SK-N-DZ (cell line): ENCODE results near the gene ZFYVE9.

Experiments used
- DNase-seq: peaks from one replicate; pipeline ENCODE4 v3.0.0-alpha.2; 2015; ENCODE audit warnings: low spot score

The ZFYVE9 gene

DNA sequence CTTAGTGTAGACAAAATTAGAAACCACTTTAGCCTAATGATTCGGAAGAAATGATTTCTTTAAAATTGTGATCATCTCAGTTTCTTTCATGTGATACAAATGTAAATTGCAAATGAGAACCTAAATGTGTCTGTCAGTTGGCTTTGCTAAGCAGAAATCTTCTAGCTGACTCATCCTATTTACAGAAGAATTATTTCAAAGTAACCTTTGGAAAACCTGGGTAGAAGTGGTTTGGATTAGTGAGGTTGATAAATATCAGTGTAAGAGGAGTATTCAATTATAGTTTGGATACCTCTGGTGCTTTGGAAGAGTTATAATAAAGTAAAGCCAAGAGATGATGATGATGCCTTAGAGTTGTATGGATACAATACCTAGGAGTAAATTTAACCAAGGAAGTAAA is 186.7 kb downstream of the ZFYVE9 start:
- no peak for DNase-seq

DNA sequence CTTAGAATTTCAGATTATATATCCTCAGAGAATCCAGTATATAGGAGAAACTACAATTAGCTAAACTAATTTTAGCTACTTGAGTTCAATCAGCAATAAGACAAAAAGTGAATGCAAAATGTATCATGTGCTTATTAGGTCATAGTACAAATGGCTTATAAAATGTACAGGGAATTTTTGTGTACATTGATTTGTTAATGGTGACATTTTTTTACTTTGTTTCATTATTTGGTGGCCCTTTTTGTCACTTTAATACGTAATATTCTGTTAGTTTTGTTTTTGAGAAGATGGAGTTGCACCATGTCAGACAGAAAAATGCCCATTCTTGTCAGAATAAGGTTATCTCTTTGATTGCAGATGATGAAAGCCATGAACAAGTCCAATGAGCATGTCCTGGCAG is 190.5 kb downstream of the ZFYVE9 start:
- no peak for DNase-seq

DNA sequence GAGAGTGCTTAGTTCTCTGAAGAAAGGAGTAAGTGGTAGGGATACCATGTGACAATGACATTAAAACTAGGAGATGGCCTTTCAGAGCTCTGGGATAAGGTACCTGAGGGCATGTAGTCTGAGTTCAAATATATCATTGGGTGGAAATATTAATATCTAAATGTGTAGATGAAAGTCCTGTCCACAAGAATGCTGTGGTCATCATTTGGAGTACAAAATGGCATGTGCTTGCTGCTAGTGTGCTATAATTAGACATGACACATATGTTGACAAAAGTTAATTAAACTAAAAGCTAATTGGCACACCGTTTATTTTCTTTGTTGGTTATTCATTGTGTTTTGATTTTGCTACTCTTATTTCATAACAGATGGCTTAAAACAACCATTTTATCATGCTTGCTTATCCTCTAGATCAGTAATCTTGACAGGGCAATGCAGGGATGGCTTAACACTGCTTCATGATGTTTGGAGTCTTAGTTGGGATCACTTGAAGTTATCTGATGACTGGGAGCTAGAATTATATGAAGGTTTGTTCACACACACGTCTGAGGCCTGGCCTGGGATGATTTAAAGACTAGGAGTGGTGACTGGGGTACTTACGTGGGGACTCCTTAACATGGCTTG is 193.1 kb downstream of the ZFYVE9 start:
- no peak for DNase-seq

DNA sequence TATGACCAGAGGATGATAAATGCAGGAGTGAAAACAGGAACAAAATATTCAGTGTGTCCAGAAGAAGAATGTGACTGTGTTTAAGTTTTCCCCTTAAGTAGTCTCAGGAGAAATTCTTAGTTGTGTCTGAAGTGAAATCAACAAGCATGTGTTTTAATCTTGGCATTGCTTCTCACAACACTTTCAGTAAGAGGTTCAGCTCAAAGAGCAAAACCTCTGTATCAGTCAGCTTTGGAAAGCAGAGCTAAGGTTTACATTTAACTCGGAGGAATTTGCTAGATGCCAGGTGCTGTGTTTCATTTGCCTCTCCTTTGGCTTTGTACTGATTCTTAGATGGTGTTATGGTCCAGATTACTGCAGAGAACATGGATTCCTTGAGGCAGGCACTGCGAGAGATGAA is 195.6 kb downstream of the ZFYVE9 start:
- no peak for DNase-seq

DNA sequence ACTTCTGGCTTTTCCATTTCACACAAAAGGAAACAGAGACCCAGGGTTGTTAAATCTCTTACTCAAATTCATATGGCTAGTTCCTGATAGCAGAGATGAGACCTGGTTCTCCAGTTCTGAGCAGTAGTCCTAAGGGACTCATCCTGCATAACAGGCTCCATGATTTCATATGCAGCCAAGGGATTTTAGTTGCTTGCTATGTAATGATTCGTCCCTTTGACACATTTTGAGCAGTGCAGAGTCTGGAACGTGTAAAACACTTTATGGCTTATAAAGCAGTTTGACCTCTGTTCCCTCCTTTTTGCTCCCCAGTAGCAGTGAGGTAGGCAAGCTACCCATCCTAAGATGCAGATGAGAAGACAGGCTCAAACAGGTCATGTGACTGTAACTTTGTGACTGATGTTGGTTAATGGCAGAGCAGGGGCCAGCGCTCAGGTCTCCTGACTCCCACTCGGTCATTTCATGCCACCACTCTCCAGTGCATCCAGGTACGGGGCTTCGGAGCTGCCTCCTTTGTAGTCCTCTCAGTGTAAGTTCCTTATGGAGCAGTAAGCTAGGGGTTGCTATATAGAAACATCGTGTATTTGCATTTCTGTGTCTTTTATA is 199.9 kb downstream of the ZFYVE9 start:
- DNase-seq = no peak

DNA sequence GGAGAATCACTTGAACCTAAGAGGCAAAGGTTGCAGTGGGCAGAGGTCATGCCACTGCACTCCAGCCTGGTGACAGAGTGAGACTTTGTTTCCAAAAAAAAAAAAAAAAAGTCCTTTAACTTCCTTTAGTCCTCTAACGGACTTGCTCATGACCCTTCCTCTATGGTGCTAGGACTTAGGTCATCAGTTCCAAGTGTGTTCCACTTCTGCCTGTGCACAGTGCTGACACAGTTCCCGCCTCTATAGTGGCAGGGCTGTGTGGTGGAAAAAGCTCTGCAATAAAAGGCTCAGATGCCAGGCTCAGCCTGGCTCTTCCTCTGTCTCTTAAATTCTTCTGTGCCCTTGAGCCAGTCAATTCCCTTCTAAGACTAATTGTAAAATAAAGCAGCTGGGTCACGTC is 202.1 kb downstream of the ZFYVE9 start:
- no peak for DNase-seq

DNA sequence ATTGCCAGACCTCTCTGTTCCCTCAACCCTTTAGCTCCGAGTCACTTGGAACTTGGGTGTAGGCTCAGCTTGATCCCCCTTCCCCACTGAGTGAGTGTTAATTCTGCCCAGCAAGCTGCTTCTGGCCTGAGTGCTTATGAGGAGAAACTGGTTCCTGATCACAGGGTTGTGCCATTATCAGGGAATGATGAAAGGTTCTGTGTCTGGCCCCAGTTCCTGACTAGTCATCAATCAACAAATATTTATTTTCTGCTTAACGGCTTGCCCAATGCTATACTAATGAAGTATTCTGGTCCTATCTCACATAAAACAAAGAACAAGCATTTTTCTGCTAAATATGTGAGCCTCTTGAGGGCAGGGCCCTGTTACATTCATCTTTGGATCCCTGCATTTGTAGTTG is 203.4 kb downstream of the ZFYVE9 start:
- DNase-seq = no peak

DNA sequence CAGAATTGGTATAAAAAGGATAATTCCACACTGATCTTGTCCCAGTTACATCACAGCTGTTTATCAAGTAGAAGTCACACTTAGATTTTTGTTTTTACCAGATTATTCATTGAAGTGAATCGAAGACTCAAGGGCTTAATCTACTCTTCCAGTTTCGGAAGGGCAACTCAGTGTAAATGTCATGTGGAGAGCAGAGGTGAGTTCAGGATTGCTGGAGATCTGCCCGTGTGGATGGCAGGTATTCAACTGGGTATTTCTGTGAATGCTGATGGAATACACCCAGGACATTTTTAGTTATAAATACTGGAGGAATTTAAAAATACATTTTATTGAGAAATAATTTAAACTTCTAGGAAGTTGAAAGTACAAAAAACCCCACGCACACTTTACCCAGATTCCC is 204.8 kb downstream of the ZFYVE9 start:
- no peak for DNase-seq

DNA sequence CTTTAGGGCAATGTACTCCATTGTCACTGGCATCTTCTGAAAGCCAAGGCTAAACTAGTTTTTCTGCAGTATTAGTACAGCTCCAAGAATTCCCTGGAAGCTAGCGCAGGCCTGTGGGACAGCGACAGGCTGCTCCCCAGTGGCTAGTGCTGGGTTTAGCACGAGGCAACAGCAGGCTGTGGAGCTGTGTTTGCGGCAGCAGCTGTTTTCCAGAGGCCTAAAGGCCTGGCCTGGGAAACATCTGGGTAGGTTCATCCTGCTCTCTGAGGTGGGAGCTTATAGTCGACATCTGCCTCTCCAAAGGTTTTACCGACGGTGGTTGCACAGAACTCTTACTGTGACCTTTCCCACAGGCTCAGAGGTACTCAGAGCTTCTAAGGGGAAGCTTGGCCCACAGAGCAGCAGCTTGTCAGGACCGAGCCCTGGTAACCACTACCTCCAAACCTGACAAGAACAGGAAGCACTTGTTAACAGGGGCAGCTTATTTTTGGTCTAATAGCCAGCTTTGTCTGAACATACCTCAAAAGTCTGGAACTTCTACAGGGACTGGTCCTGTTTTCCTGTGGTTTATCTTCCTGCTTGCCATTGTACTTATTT is 206.9 kb downstream of the ZFYVE9 start:
- peak; percentile 18 for DNase-seq

DNA sequence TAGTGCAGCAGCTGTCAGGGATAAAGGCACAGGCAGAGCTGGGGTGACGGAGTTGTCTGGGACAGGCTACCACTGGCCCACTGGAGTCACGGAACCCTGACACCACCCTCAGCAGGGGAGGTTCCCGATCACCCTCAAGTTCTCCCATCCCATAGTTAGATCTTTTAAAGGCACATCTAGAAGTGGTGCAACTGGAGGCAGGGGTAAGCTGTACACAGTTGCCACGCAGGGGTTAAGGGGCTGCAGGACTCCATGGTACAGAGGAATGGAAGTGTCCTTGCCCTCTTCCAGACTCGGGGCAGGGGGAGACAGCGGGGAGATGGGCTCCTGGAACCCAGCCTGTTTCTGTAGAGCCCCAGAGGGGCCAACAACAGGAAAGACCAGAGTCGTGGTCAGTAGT is 210.8 kb downstream of the ZFYVE9 start:
- no peak for DNase-seq

DNA sequence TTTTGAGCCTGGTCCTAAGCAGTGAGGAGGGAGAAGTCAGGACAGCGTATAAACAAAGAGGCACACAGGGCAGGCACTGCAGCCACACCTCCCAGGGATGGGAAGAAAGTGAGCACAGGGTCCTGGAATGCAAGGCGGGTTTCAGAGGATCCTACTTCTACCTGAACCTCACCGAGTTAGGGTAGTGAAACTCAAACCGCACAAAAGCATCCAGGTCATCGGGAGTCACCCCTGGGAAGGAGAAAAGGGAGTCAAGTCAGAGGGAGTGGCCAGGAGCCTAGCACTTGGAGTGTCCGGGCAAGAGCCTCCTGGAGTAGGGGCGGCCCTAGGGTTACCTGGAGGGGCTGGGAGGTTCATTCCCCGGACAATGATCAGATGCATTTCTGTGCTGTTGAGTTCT is 213.5 kb downstream of the ZFYVE9 start:
- DNase-seq = no peak

DNA sequence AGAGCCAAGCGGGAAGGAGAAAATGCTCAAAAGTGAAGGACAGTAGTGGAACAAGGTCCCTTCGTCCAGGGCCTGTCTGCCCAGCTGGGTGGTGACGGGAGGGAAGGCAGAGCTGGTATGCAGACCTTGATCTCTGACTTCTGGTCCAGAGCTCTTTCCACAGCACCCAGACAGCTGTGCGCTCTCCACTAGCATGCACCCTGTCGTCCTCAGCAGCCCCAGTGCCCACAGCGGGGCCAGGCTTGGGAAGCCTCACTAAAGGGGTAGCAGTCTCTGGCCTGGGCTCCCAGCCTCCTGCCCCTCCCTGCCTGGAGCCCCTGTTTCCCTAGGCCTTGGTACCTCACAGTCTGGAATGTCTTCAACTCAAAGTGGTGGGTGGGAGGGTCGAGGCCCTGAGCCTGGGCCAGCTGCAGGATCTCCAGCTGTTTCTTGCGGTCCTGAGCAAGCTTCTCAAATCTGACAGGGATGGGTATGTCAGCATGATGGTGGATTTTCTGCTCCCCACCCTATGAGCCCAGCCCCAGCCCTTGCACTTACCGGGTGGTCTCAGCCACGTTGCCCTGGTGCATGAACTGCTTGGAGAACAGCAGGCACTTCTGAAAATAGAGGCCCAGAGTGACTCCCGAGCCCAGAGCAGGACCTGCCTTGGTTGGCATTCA is 214.1 kb downstream of the ZFYVE9 start:
- no peak for DNase-seq

DNA sequence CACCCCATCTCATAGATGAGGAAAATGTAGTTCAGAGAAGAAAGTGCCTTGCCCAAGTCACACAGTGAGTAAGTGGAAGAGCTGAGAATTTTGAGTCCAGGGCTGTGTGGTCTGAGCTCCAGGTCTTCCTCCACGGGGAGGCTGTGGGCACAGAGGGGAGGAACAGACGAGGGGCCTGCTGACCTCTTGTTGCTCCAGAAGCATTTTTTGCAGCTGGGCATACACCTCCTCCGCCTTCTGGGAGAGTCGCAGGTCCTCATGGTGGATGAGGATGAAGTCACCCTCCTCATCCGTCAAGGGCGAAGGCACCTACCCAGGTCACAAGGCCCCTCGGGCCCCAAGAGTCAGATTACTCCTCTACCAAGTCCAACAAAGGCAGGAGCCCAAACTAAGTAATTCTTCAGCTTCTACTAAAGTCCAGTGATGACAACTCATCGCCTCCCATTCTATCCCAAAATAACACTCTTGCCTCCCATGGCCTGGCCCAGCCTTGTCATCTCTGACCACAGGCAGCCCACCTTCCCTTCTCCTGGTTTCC is 215.0 kb downstream of the ZFYVE9 start:
- DNase-seq = no peak

DNA sequence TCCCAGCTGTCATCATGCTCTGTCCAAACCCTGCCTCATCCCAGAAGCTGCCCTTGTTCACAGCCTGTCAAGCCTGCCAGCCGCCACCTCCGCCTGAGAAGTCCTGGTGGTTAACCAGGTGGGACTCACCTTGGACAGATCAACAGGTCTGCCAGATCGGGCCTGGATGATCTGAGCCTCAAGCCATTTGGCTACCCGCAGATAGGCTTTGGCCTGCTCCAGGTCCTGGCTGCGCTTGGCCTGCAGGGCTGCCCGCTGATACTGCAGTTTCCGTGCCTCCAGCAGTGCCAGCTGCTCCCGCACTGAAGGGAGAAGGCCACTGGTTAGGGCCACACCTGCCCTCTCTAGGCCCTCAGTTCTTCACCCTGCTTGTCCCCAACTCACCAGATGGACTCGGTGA is 215.5 kb downstream of the ZFYVE9 start:
- DNase-seq = no peak

DNA sequence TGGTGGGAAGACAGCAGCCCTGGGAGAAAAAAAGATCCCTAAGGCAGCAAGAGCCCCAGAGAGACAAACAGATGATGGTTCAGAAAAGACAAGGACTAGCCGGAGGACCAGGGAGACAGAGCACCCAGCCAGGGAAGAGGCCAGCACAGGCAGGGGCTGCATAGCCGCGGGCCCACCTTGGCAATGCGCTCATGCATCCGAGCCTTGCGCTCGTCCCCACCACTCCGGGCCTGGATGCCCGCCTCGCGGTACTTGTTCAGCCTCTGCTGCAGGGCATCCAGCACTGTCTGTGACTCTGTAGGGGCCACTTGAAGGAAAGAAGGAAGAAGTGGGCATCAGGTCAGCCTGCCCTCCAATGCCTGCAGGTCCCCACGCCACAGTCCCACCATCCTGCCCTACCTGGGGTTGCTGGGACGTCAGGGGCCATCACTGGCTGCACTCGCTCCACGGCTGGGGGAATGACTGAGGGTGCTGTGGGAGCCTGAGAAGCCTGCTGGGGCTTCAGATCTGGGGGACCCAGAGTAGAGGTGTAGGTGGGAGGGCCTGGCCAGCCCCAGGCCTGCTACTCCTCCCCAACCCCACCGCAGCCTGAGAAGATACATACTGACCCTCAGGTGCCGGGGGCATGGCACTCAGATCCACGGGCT is 217.1 kb downstream of the ZFYVE9 start:
- no peak for DNase-seq

DNA sequence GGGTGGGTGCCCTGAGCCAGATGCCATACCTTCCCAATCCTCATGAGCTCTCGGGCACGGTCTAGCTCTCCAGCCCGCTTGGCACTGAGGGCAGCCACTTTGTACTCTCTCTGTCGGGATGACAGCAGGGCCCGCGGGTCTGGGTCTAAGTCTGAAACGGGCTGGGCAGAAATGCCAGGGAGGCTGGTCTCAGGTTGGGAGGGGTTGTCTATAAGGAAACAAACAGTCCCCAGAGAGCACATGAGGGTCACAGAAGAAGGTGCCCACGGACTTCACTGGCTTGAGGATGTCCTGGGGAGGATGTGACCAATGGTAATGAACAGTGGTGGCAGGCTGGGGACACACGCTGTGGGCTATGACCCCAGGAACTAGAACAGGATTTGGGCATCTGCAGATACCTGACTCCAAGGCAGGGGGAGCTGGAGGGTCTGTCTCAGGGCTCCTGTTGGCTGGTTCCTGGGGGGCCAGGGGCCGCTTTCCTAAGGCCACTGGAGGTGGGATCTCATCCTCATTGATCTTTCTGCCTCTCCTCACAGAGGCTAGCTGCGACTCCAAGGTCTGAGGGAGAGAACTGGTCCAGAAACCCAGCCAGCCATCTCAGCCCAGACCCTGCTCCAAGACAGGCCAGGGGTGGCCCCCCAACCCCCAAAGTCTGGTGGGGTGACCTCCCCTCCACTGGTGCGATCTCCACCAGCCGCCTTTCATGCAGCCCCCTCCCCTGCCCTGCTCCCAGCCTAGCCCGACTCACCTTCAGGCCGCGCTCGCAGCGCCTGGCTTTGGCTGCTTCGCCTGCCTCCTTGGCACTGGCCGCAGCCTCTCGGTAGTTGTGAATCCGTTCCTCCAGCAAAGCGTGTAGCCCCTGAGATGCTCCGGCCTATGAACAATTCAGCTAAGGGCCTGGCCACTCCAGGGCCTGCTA is 218.0 kb downstream of the ZFYVE9 start:
- no peak for DNase-seq

DNA sequence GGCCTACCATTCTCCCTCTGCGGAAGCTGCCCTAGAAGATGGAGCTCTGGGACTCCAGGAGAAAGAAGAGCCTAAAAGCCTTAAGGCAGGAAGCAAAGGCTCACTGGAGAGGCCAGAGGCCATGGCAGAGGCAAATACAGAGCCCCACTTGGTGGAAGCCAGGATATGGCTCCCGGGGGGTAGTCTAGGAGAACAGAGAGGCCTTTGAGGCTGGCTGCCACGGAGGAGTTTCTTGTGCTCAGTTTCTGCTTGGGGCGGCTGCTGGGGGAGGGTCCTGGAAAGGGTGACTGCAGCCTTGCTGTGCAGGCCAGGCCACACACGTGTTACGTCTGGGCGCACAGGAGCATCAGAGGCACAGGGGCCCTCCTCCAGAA is 218.7 kb downstream of the ZFYVE9 start:
- no peak for DNase-seq

DNA sequence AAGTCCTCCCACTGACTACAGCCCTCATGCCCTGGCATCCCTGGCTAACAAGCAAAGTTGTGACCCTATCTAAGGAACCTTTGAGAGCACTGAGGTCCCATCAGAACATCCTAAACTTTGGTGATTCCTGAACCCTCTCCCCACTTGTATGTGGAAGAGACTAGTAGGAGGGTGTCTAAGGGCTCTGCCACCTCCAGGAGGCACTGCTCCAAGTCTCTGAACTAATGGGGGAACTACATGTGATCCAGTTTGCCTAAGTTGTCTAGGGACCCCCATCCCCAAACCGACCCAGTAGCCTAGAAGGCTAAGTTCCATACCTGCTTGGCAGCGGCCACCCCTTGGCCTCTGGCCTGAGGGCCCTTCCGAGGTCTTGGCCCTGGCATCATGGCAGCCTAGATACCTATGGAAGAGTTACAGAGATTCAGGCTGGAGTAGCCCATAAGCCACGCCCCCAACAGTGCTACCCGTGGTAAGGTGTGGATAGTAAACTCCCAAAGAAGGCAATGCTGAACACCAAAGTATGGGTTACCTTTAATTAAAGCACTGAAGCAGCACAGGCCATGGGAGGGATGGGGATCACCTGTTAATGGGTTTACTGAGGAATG is 222.4 kb downstream of the ZFYVE9 start:
- no peak for DNase-seq

DNA sequence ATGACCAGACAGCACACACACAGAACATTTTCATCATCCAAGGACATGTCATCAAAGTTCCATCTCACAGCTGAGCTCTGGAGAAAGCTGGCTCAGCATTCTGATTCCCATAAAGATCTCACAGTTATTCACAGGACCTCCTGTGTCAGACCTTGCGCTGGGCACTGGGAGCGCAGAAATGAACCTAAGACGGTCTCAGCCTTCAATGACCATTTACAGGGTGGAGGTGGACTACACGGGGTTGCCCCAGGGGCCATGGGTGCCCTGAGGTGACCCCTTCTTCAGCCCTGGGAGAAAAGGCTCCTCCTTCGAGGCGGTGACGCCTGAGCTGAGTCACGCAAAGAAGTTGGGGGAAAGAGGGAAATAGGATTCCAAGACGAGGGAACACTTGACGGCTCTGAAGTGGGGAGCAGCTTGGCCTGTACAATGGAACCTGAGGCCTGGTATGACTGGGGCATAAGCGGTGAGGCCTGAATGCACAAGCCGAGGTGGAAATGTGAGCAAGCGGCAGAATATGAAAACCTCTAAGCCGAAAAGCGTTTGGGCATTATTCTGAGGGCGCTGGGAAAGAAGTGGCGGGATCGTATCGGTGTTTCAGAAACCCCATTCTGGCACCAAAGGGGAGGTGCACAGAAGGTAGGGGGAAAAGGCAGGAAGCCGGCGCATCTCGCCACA is 223.3 kb downstream of the ZFYVE9 start:
- peak; percentile 17 for DNase-seq
